ENCODE data around the gene C19orf38.

Gene C19orf38

GRCh38 chr19:10848230-10848856 is at the start of gene C19orf38:
Gene C19orf38 (plus strand): TSS chr19:10848415. CDS start chr19:10848509, 94 bp downstream.
- Histone ChIP-seq H3K4me3 (ENCODE audit: low read length in 2 of 2) (no peak within 1 kb of the TSS), H3K9ac (ENCODE audit: low read depth in 1 of 2, low read length in 2 of 2) (no peak within 1 kb of the TSS)

DNA sequence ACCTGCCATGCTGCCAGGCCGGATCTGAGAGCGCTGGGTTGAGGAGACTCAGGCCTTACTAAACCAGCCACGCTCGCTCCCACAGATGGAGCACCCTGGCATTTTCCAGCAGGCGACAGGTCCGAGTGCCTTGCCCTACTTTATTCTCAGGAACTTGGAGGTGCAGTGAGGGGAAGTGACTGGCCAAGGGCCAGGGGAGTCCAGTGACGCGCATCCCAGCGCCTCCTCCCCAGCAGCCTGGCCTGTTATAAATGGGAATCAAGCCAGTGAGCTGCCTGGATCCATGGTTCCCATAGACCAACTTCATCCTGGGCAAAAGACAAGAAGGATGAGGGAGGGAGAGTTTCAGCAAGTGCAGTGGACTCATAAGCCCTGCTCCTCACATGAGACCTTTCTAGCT is 47.7 kb upstream of the C19orf38 start:
- H3K27me3 ChIP-seq (ENCODE audit: control insufficient read depth in 2 of 2, insufficient read depth in 2 of 2, low read length in 2 of 2): no peaks in the 10 kb centered on the region
- no peak overlapping the region for H3K27ac ChIP-seq (ENCODE audit: low read depth in 2 of 2, low read length in 2 of 2)
- H3K9me3 ChIP-seq (ENCODE audit: control insufficient read depth in 2 of 2, low read length in 2 of 2): no peaks in the 10 kb centered on the region
- no peaks in the 10 kb centered on the region for H3K4me1 ChIP-seq (ENCODE audit: control insufficient read depth in 2 of 2, insufficient read depth in 2 of 2, low read length in 2 of 2)
- H3K9ac ChIP-seq (ENCODE audit: low read depth in 1 of 2, low read length in 2 of 2): no peak overlapping the region
- H3K4me3 ChIP-seq (ENCODE audit: low read length in 2 of 2): no peak overlapping the region
- peaks cover 83 to 86% of the 10 kb centered on the region in 2 donors for H3K36me3 ChIP-seq (ENCODE audit: control insufficient read depth in 2 of 2, insufficient read depth in 2 of 2, low read length in 2 of 2)

More at GRCh38 chr19:10848230-10848856, at the start of gene C19orf38:
- Histone ChIP-seq H3K9me3 (ENCODE audit: control insufficient read depth in 2 of 2, low read length in 2 of 2) (no peaks in the 10 kb centered on the region), H3K4me1 (ENCODE audit: control insufficient read depth in 2 of 2, insufficient read depth in 2 of 2, low read length in 2 of 2) (no peaks in the 10 kb centered on the region), H3K27ac (ENCODE audit: low read depth in 2 of 2, low read length in 2 of 2) (no peak within 1 kb of the TSS), H3K36me3 (ENCODE audit: control insufficient read depth in 2 of 2, insufficient read depth in 2 of 2, low read length in 2 of 2) (no peaks in the 10 kb centered on the region), H3K27me3 (ENCODE audit: control insufficient read depth in 2 of 2, insufficient read depth in 2 of 2, low read length in 2 of 2) (no peaks in the 10 kb centered on the region)

DNA sequence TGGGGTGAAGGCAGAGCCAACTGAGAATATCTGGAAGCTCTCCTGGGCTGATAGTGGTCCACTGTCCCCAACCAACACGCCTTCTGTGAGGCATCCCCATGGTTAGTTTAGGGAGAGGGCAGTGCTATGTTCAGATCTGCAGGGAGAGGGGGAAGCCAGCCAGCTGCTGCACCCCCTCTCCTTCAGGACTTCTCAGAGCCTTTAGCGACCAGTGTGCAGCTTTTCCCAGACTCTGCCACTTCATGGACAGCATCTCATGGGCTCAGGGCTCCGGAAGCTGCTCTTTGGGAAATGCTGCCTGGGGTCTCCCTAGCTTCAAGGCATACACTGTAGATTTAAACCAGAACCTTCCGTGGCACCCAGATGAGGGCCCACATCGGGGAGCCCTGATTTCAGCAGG is 45.7 kb upstream of the C19orf38 start:
- Histone ChIP-seq H3K9me3 (ENCODE audit: control insufficient read depth in 2 of 2, low read length in 2 of 2) (no peaks in the 10 kb centered on the region), H3K36me3 (ENCODE audit: control insufficient read depth in 2 of 2, insufficient read depth in 2 of 2, low read length in 2 of 2) (peaks cover 70 to 75% of the 10 kb centered on the region in 2 donors), H3K27ac (ENCODE audit: low read depth in 2 of 2, low read length in 2 of 2) (no peak overlapping the region), H3K4me3 (ENCODE audit: low read length in 2 of 2) (no peak overlapping the region), H3K9ac (ENCODE audit: low read depth in 1 of 2, low read length in 2 of 2) (no peak overlapping the region), H3K4me1 (ENCODE audit: control insufficient read depth in 2 of 2, insufficient read depth in 2 of 2, low read length in 2 of 2) (no peaks in the 10 kb centered on the region), H3K27me3 (ENCODE audit: control insufficient read depth in 2 of 2, insufficient read depth in 2 of 2, low read length in 2 of 2) (no peaks in the 10 kb centered on the region)

DNA sequence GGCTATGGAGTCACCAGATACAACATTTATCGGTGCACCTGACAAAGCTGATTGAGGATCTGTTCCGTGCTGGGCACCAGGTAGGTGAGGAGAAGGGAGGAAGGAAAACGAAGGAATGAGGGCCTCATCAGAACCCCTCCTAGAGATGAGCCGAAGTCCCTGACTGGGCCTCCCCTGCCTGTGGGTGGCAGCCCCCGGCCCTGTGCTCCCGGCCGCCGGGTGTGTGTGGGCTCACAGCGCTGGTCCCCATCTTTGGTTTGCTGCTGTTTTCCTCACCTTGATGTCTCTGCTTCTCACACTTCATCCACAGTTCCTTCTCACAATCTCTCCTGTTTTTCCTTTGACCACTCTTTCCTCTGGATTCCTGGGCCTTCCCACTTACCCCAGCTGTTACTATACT is 45.0 kb upstream of the C19orf38 start:
- Histone ChIP-seq H3K9ac (ENCODE audit: low read depth in 1 of 2, low read length in 2 of 2) (no peak overlapping the region), H3K27me3 (ENCODE audit: control insufficient read depth in 2 of 2, insufficient read depth in 2 of 2, low read length in 2 of 2) (no peaks in the 10 kb centered on the region), H3K9me3 (ENCODE audit: control insufficient read depth in 2 of 2, low read length in 2 of 2) (no peaks in the 10 kb centered on the region), H3K36me3 (ENCODE audit: control insufficient read depth in 2 of 2, insufficient read depth in 2 of 2, low read length in 2 of 2) (peaks cover 68 to 69% of the 10 kb centered on the region in 2 donors), H3K4me3 (ENCODE audit: low read length in 2 of 2) (no peak overlapping the region), H3K4me1 (ENCODE audit: control insufficient read depth in 2 of 2, insufficient read depth in 2 of 2, low read length in 2 of 2) (no peaks in the 10 kb centered on the region), H3K27ac (ENCODE audit: low read depth in 2 of 2, low read length in 2 of 2) (no peak overlapping the region)

GRCh38 chr19:10805065-10805757 is 43.0 kb upstream of the C19orf38 start:
- no peaks in the 10 kb centered on the region for H3K27me3 ChIP-seq (ENCODE audit: control insufficient read depth in 2 of 2, insufficient read depth in 2 of 2, low read length in 2 of 2)

DNA sequence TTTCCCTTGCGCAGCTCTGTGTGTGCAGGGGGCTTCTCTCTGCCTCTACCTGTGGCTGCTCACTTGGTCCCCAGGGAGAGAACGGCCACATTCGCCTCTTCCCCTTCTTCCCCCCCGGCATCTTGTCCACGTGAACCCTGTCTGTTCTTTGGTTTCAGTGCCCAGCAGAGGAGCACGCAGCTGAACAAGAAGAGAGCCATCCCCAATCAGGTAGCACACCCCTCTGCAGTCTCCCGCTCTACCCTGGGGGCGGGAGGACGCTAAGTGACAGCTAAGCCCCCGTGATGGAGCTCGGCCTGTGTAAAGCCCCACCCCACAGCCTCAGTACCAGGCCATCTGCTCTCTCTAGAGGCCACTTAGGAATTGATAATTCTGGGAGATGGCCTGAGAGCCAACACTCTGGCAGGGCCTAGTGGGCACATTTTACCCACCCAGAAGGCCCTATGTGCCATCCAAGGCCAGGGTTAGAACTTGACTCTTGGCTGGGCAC is 42.4 kb upstream of the C19orf38 start:
- H3K4me1 ChIP-seq (ENCODE audit: control insufficient read depth in 2 of 2, insufficient read depth in 2 of 2, low read length in 2 of 2): no peaks in the 10 kb centered on the region
- H3K9ac ChIP-seq (ENCODE audit: low read depth in 1 of 2, low read length in 2 of 2): no peak overlapping the region
- H3K4me3 ChIP-seq (ENCODE audit: low read length in 2 of 2): no peak overlapping the region
- no peak overlapping the region for H3K27ac ChIP-seq (ENCODE audit: low read depth in 2 of 2, low read length in 2 of 2)
- H3K27me3 ChIP-seq (ENCODE audit: control insufficient read depth in 2 of 2, insufficient read depth in 2 of 2, low read length in 2 of 2): no peaks in the 10 kb centered on the region
- no peaks in the 10 kb centered on the region for H3K9me3 ChIP-seq (ENCODE audit: control insufficient read depth in 2 of 2, low read length in 2 of 2)
- H3K36me3 ChIP-seq (ENCODE audit: control insufficient read depth in 2 of 2, insufficient read depth in 2 of 2, low read length in 2 of 2): peaks cover 73 to 76% of the 10 kb centered on the region in 2 donors

More at GRCh38 chr19:10805065-10805757, 43.0 kb upstream of the C19orf38 start:
- H3K9ac ChIP-seq (ENCODE audit: low read depth in 1 of 2, low read length in 2 of 2): no peak overlapping the region
- H3K4me1 ChIP-seq (ENCODE audit: control insufficient read depth in 2 of 2, insufficient read depth in 2 of 2, low read length in 2 of 2): no peaks in the 10 kb centered on the region
- H3K27ac ChIP-seq (ENCODE audit: low read depth in 2 of 2, low read length in 2 of 2): no peak overlapping the region
- H3K9me3 ChIP-seq (ENCODE audit: control insufficient read depth in 2 of 2, low read length in 2 of 2): no peaks in the 10 kb centered on the region
- H3K4me3 ChIP-seq (ENCODE audit: low read length in 2 of 2): no peak overlapping the region
- peaks cover 71 to 76% of the 10 kb centered on the region in 2 donors for H3K36me3 ChIP-seq (ENCODE audit: control insufficient read depth in 2 of 2, insufficient read depth in 2 of 2, low read length in 2 of 2)

DNA sequence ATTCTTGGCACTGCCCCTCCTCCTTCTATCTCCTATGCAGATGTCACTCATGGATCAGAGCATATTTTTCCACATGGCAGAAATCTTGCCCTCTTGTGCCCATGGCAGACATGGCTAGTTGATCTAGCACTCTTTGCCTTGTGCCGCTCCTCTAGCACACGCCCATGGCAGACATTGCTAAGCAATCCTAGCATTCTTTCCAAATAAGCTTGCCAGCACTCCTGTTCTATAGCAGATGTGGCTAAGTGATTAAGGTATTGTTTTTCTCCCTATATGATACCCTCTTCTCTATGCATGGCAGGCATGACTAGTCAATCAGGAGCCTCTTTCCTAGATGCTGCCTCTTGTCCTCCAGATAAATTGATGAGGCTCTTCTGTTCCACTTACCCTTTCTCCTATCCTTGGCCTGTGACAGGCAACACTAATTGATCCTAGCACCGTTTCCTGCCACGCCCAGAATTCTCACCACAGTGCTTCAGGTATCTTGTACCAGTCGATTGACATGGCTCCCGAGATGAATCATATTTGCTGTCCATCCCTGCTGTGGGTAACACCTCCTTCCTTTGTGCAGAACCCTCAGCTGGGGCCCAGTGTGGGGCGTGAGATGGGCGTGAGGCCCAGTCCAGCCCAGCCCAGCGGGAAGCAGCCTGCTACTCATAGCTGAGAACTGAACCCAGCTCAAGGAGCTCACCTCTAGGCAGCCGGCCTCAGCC is 39.1 kb upstream of the C19orf38 start:
- Histone ChIP-seq H3K36me3 (ENCODE audit: control insufficient read depth in 2 of 2, insufficient read depth in 2 of 2, low read length in 2 of 2) (peaks cover 64 to 75% of the 10 kb centered on the region in 2 donors), H3K9me3 (ENCODE audit: control insufficient read depth in 2 of 2, low read length in 2 of 2) (no peaks in the 10 kb centered on the region), H3K27ac (ENCODE audit: low read depth in 2 of 2, low read length in 2 of 2) (peak overlapping the region in 1 of 2 donors; percentile 23), H3K9ac (ENCODE audit: low read depth in 1 of 2, low read length in 2 of 2) (no peak overlapping the region), H3K4me3 (ENCODE audit: low read length in 2 of 2) (no peak overlapping the region), H3K4me1 (ENCODE audit: control insufficient read depth in 2 of 2, insufficient read depth in 2 of 2, low read length in 2 of 2) (peaks cover 0 to 5% of the 10 kb centered on the region in 2 donors), H3K27me3 (ENCODE audit: control insufficient read depth in 2 of 2, insufficient read depth in 2 of 2, low read length in 2 of 2) (no peaks in the 10 kb centered on the region)

DNA sequence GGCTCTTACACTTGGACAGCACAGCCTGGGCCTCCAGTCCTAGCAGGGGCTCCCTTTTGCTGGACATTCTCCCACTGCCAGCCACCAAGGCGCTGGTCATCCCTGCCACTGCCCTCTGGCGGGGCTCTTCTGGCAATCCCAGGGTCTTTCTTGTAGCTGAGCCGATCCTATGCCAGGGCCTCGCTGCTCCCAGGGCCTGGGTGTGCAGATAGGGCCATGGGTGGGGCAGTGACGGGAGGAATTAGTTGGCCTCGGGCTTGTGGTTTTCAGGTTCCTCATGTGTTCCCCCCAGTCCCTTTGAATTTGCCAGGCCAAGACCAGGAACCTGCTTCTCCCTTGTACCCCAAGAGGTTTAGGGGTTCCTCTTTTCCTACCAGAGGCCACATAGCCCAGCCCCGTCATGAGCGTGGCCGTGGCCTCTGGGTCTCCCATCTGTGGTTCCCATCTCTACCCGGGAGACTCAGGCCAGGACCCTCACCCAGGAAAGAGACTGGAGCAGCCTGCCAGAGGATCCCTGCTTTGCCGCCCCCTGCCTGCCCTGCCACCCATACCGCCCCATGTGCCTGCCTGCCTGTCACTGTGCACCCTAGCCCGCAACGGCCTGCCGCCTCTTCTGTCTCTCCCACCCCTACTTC is 38.4 kb upstream of the C19orf38 start:
- Histone ChIP-seq H3K27ac (ENCODE audit: low read depth in 2 of 2, low read length in 2 of 2) (peak overlapping the region in 1 of 2 donors; percentile 23), H3K36me3 (ENCODE audit: control insufficient read depth in 2 of 2, insufficient read depth in 2 of 2, low read length in 2 of 2) (peaks cover 62 to 72% of the 10 kb centered on the region in 2 donors), H3K4me3 (ENCODE audit: low read length in 2 of 2) (no peak overlapping the region), H3K27me3 (ENCODE audit: control insufficient read depth in 2 of 2, insufficient read depth in 2 of 2, low read length in 2 of 2) (no peaks in the 10 kb centered on the region), H3K9me3 (ENCODE audit: control insufficient read depth in 2 of 2, low read length in 2 of 2) (no peaks in the 10 kb centered on the region), H3K4me1 (ENCODE audit: control insufficient read depth in 2 of 2, insufficient read depth in 2 of 2, low read length in 2 of 2) (peaks cover 0 to 5% of the 10 kb centered on the region in 2 donors), H3K9ac (ENCODE audit: low read depth in 1 of 2, low read length in 2 of 2) (no peak overlapping the region)

GRCh38 chr19:10811391-10812111 is 36.7 kb upstream of the C19orf38 start:
- Histone ChIP-seq H3K4me1 (ENCODE audit: control insufficient read depth in 2 of 2, insufficient read depth in 2 of 2, low read length in 2 of 2) (peaks cover 3 to 5% of the 10 kb centered on the region in 2 donors), H3K36me3 (ENCODE audit: control insufficient read depth in 2 of 2, insufficient read depth in 2 of 2, low read length in 2 of 2) (peaks cover 65 to 74% of the 10 kb centered on the region in 2 donors), H3K27ac (ENCODE audit: low read depth in 2 of 2, low read length in 2 of 2) (no peak overlapping the region), H3K9ac (ENCODE audit: low read depth in 1 of 2, low read length in 2 of 2) (no peak overlapping the region), H3K4me3 (ENCODE audit: low read length in 2 of 2) (no peak overlapping the region), H3K9me3 (ENCODE audit: control insufficient read depth in 2 of 2, low read length in 2 of 2) (no peaks in the 10 kb centered on the region), H3K27me3 (ENCODE audit: control insufficient read depth in 2 of 2, insufficient read depth in 2 of 2, low read length in 2 of 2) (no peaks in the 10 kb centered on the region)

Measured in mucosa of rectum (tissue), 2 donors.